GM12872 (cell line): ENCODE data around the gene KLHL29.

Experiments
- CTCF ChIP-seq: IDR thresholded peaks from 3 replicates; pipeline ENCODE4 v1.5.1; 2011; ENCODE audit warnings: low read depth, mild to moderate bottlenecking, low read length, moderate library complexity; ENCODE audit not compliant: insufficient read depth

The KLHL29 gene

GRCh38 chr2:23410596-23410995 lies 25.6 kb downstream of the KLHL29 start:
- TF ChIP-seq CTCF, result no peak

GRCh38 chr2:23411752-23412431 lies 26.9 kb downstream of the KLHL29 start:
- no peak for TF ChIP-seq CTCF

GRCh38 chr2:23412556-23413155 lies 27.7 kb downstream of the KLHL29 start:
- TF ChIP-seq CTCF, result no peak

- TF ChIP-seq CTCF, result no peak
These were observed 28.7 kb downstream of the KLHL29 start for GRCh38 chr2:23413641-23414040.

GRCh38 chr2:23414106-23414505 lies 29.1 kb downstream of the KLHL29 start:
- no peak for TF ChIP-seq CTCF

- TF ChIP-seq CTCF, result peak; percentile 29; the same call in 1 of the 3 replicates
These were observed 29.9 kb downstream of the KLHL29 start for GRCh38 chr2:23414871-23415270.

- TF ChIP-seq CTCF, result no peak
These were observed 32.3 kb downstream of the KLHL29 start for GRCh38 chr2:23417310-23417709.
